HG03558 (cell line): ENCODE results near the gene LMF1.
"Not testable (repeated sequence)": the region's sequence is repeated elsewhere in the genome, so short reads cannot be mapped to it uniquely, and the experiment has no call there.

Experiments used
- ATAC-seq: cut with Tn5 transposase; IDR thresholded peaks from one replicate; pipeline ENCODE4 v1.9.1; 2021; ENCODE audit warnings: moderate number of reproducible peaks; ENCODE audit not compliant: unreplicated experiment; ENCODE audit errors: extremely low read depth

Gene LMF1

DNA sequence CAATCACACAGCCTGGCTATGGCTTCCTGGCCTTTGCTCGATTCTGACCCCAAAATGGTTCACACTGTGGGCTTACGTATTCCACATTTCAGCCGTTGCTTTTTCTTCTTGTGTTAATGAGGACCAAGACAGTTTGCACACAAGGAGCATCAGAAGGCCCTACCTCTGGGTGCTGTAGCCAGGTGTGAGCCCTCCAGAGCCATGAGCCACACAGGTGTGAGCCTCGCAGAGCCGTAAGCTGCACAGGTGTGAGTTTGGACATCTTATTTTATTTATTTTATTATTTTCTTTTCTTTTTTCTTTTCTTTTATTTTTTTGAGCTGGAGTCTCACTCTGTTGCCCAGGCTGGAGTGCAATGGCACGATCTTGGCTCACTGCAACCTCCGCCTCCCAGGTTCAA lies 70.6 kb downstream of the LMF1 start:
- no peak for ATAC-seq

DNA sequence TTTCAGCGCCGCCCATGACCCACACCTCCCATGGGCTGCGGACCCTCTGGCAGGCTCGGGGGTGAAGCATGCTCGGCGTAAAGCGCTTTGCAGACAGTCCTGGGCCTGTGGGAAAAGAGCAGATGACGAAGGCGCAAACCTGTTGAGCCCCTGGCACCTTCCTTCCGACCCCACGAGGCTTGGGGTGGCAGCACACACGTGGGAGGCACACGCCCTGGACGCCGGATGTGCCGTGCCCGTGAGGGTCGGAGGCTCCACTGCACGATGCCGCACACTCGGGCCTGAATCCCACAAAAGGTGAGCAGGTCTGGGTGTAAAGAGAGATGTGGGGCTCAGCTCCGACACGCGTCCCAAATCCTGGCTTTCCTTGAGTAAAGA lies 71.1 kb downstream of the LMF1 start:
- ATAC-seq: no peak

- no peak for ATAC-seq
Observed at GRCh38 chr16:898761-899682, 71.8 kb downstream of the LMF1 start.

DNA sequence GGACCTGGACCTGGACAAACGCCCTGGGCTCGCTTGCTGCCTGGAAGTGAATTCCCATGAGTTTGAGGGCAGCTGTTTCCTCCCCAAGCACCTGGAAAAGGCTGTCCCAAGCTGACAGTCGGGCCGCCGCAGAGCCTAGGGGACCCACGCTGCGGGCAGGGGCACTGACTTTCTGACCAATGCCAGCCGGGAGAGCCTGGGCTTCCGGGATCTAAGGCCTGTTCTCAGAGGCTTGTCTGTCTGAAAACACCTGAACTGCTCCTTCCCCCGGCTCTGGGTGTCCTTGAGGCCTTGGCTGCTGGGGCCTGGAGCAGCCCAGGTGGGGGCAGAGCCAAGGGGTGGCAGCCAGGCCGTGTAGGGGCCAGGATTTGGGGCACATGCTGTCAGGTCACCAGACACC lies 72.6 kb downstream of the LMF1 start:
- ATAC-seq: no peak

DNA sequence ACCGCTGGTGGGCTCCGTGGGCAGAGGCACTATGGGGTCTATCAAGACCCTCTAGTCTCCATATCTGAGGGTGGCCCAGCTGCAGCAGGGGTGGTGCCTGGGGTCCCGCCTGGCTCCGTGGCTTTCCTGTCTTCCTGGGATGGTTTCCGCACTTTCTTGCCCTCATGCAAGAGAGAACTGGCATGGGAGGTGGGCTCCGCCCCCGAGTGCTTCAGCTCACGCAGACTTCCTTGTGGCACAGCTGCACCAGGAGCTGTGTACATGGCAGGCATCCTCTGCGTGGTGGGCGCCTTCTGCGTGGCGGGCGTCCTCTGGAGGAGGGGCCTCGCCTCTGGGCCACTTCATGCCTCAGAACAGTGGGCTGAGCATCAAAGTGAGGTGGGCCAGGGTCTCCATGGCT lies 73.1 kb downstream of the LMF1 start:
- ATAC-seq: no peak

DNA sequence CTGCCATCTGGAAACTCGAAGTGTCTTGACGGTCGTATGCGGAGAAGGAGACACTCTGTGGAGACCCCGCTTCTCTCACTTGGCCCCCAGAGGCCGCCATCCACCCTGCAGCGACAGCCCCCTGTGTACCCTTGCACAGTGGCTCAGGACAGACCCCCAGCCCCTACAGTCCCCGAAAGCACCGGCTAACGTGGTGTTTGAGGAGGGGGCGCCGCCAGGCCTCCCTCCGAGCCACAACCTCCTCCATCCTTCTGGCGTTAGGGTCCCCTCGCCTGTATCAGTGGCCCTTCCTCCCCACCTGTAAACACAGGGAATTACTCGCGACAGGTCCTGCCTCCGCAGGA lies 73.6 kb downstream of the LMF1 start:
- ATAC-seq: no peak

DNA sequence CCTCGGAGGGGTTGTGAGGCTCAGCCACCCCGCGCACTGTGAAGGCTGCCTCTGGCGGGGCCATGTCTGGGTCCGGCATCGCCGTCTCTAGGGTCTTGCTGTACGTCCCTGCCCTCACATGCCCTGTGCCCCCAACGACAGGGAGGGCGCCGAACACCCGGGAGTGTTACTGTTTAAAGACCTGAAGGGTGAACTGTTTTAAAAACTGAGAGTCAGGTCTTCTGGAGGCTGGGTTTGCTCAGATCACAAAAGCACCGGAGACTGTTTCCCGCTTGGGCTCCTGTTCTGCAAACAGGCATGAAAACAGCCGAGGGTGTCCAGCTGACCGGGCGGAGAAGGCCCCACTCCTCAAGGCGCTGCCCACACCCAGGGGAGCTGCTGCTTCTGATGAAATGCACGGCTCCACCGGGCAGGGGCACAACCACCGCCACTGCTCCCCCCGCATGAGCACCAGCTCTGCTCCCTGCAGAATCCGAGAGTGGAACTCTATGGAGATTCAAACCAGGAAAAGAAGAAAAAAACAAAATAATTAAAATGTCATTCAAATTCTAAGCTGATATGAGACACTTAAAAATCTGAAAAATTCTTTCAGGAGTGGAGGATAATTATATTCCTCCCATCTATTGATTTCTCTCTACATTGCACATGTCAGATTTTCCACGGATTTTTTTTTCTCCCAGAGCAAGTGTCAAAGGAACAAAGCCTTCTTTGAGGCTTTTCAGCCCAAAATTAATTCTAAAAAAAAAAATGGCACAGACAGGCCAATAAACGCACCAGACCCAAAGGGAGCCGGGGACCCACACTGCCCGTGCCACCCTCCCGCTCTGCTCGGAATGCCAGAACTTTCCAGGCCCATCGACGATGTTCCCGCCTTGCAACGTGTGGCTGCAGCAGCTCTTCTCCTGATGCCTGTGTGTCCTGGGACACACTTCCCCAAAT lies 74.3 kb downstream of the LMF1 start:
- ATAC-seq: no peak

- ATAC-seq: no peak
Observed at GRCh38 chr16:895371-895770, 75.4 kb downstream of the LMF1 start.

DNA sequence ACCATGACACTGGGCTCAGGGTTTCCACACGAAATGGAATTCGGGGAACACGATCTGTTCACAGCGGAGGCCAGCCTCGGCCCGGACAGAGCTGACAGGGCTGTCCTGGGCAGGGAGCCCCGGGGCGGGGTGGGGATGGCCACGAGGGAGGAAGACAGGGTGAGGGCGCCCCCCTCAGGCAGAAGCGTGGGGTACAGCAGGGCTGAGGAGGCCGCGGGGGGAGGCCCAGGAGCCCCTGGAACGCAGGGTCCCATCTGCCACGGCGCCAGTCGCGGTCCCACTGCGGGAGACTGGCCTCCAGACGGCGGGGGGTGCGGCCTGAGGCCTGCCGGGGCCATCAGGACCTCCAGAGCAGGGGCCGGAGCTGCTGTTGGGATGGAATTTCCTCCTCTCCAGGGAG lies 75.9 kb downstream of the LMF1 start:
- no peak for ATAC-seq

GRCh38 chr16:894136-894535 lies 76.6 kb downstream of the LMF1 start:
- ATAC-seq: no peak

DNA sequence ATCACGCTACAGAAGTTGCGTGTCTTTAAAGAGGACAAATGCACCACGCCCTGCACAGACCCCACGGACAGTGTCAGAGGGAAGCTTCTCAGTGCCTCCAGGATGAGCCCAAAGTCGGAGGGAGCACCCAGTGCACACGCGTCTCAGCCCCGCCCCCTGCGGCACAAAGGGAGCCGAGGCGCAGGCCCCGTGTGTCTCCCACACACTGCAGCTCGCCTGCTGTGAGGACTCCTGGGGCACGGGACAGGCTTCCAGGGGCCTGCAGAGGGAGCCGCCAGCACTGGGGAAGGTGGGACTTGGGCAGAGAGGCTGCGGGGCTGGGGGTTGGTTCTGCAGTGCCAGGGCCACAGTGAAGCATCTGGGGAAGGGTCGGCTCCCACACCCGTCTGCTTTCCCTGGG lies 77.4 kb downstream of the LMF1 start:
- no peak for ATAC-seq

- no peak for ATAC-seq
Observed at GRCh38 chr16:892536-893255, 78.1 kb downstream of the LMF1 start.

DNA sequence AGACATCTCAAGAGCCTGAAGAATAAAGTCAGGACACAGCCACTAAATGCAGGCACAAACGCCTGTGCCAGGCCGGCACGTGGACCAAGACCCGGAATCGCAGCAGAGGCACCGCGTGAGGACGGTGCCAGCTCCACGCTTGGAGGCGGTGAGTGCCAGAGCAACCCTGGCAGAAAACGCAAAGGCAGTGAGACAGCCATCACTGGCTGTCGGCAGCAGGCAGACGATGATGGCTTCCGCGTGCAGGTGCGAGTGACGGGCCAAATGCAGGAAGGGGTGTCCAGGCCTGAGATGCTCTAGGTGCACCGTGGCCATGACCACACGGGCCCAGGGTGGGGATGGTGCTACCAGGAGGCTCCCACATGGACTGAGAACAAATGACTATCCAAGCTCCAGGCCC lies 78.8 kb downstream of the LMF1 start:
- no peak for ATAC-seq

DNA sequence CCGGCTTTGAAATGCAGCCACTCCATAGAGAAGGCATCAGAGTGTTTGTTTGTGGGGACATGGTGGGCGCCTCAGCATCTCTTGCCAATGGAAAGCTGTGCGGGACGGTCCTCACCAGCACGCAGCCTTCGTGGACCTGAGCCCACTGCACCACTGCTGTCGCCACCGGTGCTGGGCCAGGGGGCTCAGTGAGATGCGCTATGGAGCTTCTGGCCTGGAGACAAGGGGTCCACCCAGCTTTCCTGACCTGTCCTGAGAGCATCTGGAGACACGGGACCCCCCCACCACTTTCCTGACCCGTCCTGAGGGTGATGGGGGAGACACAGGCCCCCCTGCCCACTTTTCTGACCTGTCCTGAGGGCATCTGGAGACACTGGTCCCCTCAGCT lies 79.4 kb downstream of the LMF1 start:
- no peak for ATAC-seq

DNA sequence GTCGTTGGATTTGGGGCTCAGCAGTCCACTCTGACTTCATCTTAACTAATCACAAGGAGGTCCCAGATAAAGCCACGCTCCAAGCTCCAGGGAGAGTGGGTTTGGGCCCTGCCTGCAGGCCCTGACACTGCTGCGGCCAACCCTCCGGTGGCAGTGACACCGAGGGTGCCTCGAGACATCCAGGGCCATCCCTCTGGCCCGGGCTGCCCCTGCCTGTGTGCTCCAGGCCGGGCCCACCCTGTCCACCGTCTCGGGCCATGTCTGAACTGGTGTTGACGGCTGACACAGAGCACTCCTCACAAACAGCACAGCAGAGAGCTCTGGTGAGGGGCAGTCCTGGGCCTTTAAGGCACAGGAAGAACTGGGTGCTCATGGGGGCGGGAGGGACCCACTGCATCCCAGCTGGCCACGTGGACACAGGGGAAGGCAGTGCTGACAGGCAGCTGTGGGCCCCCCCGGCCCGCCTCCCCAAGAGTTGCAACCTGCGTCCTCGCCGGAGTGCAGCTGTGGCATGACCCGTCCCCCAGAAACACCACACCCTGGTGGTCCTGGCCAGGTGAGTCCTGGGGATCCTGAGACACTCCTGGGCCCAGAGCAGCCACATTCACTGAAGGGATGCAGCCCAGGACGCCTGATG lies 80.0 kb downstream of the LMF1 start:
- no peak for ATAC-seq

GRCh38 chr16:890217-890616 lies 80.6 kb downstream of the LMF1 start:
- no peak for ATAC-seq

DNA sequence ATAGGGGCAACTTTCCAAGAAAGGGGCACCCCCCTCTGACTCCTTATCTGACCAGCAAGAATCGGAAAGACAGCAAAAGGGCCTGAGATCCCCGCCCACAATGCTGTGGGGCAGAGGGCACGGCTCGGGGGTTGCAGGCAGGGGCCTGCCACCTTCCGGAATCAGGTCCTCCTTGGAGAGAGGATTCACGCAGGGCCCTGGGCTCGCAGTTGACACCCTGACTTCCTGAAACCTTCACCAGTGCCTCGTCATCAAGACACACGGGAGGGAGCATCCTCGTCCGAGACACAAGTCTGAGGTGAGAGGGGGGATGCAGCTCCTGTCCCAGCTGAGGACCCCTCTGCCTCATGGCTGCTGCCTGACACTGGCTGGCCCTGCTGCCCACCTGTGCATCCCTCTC lies 81.2 kb downstream of the LMF1 start:
- ATAC-seq: no peak

DNA sequence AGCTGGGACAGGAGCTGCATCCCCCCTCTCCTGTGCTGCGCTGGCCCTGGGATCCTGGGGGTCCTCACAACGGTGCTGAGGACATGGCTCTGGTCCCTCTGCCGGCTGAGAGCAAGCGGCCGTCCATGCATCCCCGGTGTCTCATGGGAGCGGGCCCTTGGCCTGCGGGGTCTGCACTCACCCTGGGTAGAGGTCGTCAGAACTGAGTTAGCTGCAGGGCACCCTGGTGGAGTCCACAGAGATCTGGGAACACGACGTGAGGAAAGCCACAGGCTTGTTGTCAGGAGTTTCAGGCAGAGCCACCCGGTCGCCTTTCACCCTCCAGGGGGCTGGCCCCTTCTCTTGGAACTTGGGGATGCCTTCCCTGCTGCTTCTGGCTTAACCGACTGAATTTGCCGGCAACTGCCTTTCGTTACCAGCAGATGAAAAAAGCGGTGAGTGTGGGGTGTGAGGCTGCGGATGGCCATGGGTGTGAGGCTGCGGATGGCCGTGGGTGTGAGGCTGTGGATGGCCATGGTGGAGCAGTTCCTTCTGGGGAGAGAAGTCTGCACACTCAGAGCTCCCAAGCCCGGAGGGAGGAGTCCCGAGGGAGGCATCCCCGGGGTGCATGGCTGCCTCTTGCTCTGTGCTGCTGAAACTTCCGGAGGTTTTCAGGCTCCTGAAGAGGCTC lies 81.7 kb downstream of the LMF1 start:
- ATAC-seq: no peak

DNA sequence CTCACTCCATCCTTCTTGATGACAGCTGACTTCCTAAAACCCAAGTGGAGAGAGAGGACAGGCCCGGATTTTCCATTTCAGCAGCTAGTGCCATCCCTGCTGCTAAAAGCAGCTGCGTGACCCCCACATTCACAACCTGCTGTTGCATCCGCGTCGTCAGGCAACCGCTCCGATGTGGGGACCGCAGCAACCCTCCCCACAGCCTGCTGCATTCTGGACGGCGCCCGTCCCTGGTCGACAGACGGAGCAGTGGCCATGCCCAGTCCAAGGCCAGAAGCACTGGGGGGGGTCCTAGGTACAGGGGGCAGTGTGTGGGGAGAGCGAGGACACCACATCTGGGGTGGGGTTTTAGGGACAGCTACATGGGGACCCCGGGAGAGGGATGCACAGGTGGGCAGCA lies 82.3 kb downstream of the LMF1 start:
- ATAC-seq: not testable (repeated sequence)

DNA sequence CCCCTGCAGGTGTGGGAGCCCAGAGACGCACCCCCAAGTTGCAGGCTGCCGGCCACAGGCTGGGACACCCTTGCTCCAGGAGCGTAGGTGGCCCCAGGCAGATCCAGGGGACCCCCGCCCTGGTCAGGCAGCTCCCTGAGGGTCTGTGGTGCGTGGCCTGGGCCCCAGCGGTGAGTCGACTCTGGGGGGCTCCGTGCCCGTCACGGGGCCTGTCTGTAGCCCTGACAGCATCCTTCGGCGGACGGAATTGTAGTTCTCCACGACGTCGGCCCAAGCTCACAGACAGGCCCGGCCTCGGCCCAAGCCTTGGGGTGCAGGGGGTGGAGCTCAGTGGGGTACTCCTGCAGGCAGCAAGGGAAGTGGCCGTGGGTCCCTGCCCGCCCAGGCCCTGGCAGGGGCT lies 82.9 kb downstream of the LMF1 start:
- no peak for ATAC-seq
